MV-4-11 (cell line): ENCODE results near the gene INO80C.

Source experiments
- DNase-seq: peaks from one replicate; lab custom pipeline; 2025; lab: John Stamatoyannopoulos, UW

Gene INO80C

GRCh38 chr18:35430721-35431373 lies 66.9 kb downstream of the INO80C start:
- DNase-seq: peak; percentile 6

GRCh38 chr18:35426786-35427185 lies 71.0 kb downstream of the INO80C start:
- DNase-seq: no peak

GRCh38 chr18:35424356-35424755 lies 73.4 kb downstream of the INO80C start:
- DNase-seq: no peak

- no peak for DNase-seq
Measured at GRCh38 chr18:35422237-35422636, 75.5 kb downstream of the INO80C start.

GRCh38 chr18:35418610-35419009 lies 79.2 kb downstream of the INO80C start:
- DNase-seq: no peak
